Astrocyte (in vitro differentiated cells and primary cell): ENCODE results near the gene ZNF136. TPM values are rescaled to one million over a fixed set of nuclear protein-coding genes. Genes with fewer than 3 reads are reported as not detected.

Experiments
- DNase-seq: peaks from one replicate; pipeline ENCODE4 v3.0.0-alpha.2; 2010; ENCODE audit warnings: low read depth
- FAIRE-seq: peaks from 2 replicates; lab custom pipeline; 2011; peaks lifted over from hg19 to GRCh38; lab: Jason Lieb, UNC
- H2AFZ ChIP-seq: 2 replicates; pipeline ENCODE4 v1.6.0; 2012; ENCODE audit warnings: low read depth, low read length, inconsistent platforms
- H3K27ac ChIP-seq: 2 replicates; pipeline ENCODE4 v1.5.1; 2011; ENCODE audit warnings: low read depth, low read length, inconsistent platforms
- H3K27me3 ChIP-seq: 2 replicates; pipeline ENCODE4 v1.6.0; 2011; ENCODE audit warnings: low read length, inconsistent platforms; ENCODE audit not compliant: insufficient read depth
- H3K36me3 ChIP-seq: 2 replicates; pipeline ENCODE4 v1.5.1; 2011; ENCODE audit warnings: low read length, inconsistent platforms; ENCODE audit not compliant: insufficient read depth
- H3K4me1 ChIP-seq: 2 replicates; pipeline ENCODE4 v1.5.1; 2011; ENCODE audit warnings: low read length, inconsistent platforms; ENCODE audit not compliant: insufficient read depth
- H3K4me2 ChIP-seq: 2 replicates; pipeline ENCODE4 v1.6.0; 2012; ENCODE audit warnings: low read length, inconsistent platforms
- H3K4me3 ChIP-seq: 2 replicates; pipeline ENCODE4 v1.5.1; 2011; ENCODE audit warnings: low read depth, mild to moderate bottlenecking, low read length, inconsistent platforms; ENCODE audit not compliant: insufficient read depth
- H3K79me2 ChIP-seq: 2 replicates; pipeline ENCODE4 v1.6.0; 2012; ENCODE audit warnings: mild to moderate bottlenecking, low read length, inconsistent platforms; ENCODE audit not compliant: insufficient read depth
- H3K9ac ChIP-seq: 2 replicates; pipeline ENCODE4 v1.6.0; 2012; ENCODE audit warnings: mild to moderate bottlenecking, low read length, inconsistent platforms
- H3K9me3 ChIP-seq: 2 replicates; pipeline ENCODE4 v1.5.1; 2012; ENCODE audit warnings: low read depth, mild to moderate bottlenecking, low read length, inconsistent platforms; ENCODE audit not compliant: insufficient read depth
- H4K20me1 ChIP-seq: 2 replicates; pipeline ENCODE4 v1.6.0; 2012; ENCODE audit warnings: low read length, inconsistent platforms; ENCODE audit not compliant: insufficient read depth
- H3K27ac Mint-ChIP-seq: one replicate; pipeline ENCODE4 v1.8.0; 2021; ENCODE audit warnings: mild to moderate bottlenecking, mixed read lengths; ENCODE audit not compliant: unreplicated experiment
- H3K27me3 Mint-ChIP-seq: one replicate; pipeline ENCODE4 v1.8.0; 2021; ENCODE audit warnings: low read depth, mixed read lengths; ENCODE audit not compliant: unreplicated experiment
- H3K36me3 Mint-ChIP-seq: one replicate; pipeline ENCODE4 v1.8.0; 2021; ENCODE audit warnings: low read depth, mixed read lengths; ENCODE audit not compliant: unreplicated experiment
- H3K4me1 Mint-ChIP-seq: one replicate; pipeline ENCODE4 v1.8.0; 2021; ENCODE audit warnings: low read depth, mixed read lengths; ENCODE audit not compliant: unreplicated experiment
- H3K4me3 Mint-ChIP-seq: one replicate; pipeline ENCODE4 v1.8.0; 2021; ENCODE audit warnings: mild to moderate bottlenecking, moderate library complexity, mixed read lengths; ENCODE audit not compliant: unreplicated experiment
- H3K9me3 Mint-ChIP-seq: one replicate; pipeline ENCODE4 v1.8.0; 2021; ENCODE audit warnings: mild to moderate bottlenecking, mixed read lengths; ENCODE audit not compliant: unreplicated experiment
- CTCF ChIP-seq: IDR thresholded peaks from 2 replicates; pipeline ENCODE4 v1.5.1; 2011; ENCODE audit warnings: low read depth, mild to moderate bottlenecking, inconsistent platforms, low read length, moderate library complexity; ENCODE audit not compliant: insufficient read depth
- EZH2 ChIP-seq: IDR thresholded peaks from 2 replicates; pipeline ENCODE4 v1.6.1; 2012; ENCODE audit warnings: mild to moderate bottlenecking, low read length, inconsistent platforms; ENCODE audit not compliant: insufficient read depth
- total RNA-seq: library from RNA; stranded (reverse); gene quantifications from 2 replicates; pipeline ENCODE4 v1.2.1, GENCODE V29; 2021

Gene ZNF136
- total RNA-seq, 1 donor from 2014 or later: 11.1 TPM

DNA sequence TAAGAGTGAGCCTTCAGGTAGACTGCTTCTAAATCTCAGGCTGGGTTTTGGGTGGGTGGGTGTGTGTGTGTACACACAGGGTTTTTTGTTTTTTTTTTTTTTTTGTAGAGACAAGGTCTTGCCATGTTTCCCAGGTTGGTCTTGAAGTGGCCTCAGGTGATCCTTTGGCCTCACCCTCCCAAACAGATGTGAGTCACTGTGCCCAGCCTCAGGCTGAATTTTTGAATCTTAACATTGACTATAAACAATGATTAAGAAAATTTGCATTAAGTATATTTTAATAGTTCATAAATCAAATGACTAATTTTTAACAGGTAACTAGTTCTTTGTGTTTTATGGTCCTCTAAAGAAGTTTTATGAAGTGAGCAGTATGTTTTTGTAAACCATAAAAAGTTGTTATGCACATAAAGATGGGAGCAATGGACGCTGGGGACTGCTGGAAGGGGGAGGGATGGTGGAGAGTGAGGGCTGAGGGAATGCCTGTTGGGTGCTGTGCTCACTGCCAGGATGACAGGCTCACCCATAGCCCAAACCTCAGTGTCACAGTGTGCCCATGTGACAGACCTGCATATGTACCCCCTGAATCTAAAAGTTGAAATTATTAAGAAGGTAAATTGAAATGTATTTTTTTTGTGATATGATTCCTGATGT, 60.2 kb downstream of the ZNF136 start:
- Mint-ChIP-seq H3K4me3 (no peak overlapping the region), H3K27ac (no peak overlapping the region), H3K27me3 (no peaks in the 10 kb centered on the region), H3K36me3 (peaks cover 29% of the 10 kb centered on the region), H3K9me3 (peaks cover 44% of the 10 kb centered on the region), H3K4me1 (no peaks in the 10 kb centered on the region)
- TF ChIP-seq CTCF: no peak
- TF ChIP-seq EZH2: no peak
- no peaks in the 10 kb centered on the region for H4K20me1 ChIP-seq
- peaks cover 17% of the 10 kb centered on the region for H3K9me3 ChIP-seq
- H3K4me2 ChIP-seq: no peak overlapping the region
- no peak for FAIRE-seq
- no peaks in the 10 kb centered on the region for H3K79me2 ChIP-seq
- H2AFZ ChIP-seq: no peak overlapping the region
- H3K27ac ChIP-seq: no peak overlapping the region
- H3K27me3 ChIP-seq: no peaks in the 10 kb centered on the region
- no peak overlapping the region for H3K4me3 ChIP-seq
- no peaks in the 10 kb centered on the region for H3K4me1 ChIP-seq
- no peak for DNase-seq
- H3K9ac ChIP-seq: no peak overlapping the region
- no peaks in the 10 kb centered on the region for H3K36me3 ChIP-seq

- H2AFZ ChIP-seq: no peak overlapping the region
- H3K27ac Mint-ChIP-seq: no peak overlapping the region
- no peaks in the 10 kb centered on the region for H3K27me3 Mint-ChIP-seq
- H3K79me2 ChIP-seq: no peaks in the 10 kb centered on the region
- H3K27me3 ChIP-seq: no peaks in the 10 kb centered on the region
- no peaks in the 10 kb centered on the region for H3K4me1 Mint-ChIP-seq
- H3K9me3 Mint-ChIP-seq: peaks cover 44% of the 10 kb centered on the region
- no peak overlapping the region for H3K27ac ChIP-seq
- H3K36me3 Mint-ChIP-seq: peaks cover 29% of the 10 kb centered on the region
- H3K4me3 Mint-ChIP-seq: peak overlapping the region; percentile 5
- H3K9me3 ChIP-seq: peaks cover 12% of the 10 kb centered on the region
- H4K20me1 ChIP-seq: no peaks in the 10 kb centered on the region
- DNase-seq (no peak), FAIRE-seq (no peak)
- H3K4me2 ChIP-seq: no peak overlapping the region
- no peaks in the 10 kb centered on the region for H3K4me1 ChIP-seq
- H3K4me3 ChIP-seq: no peak overlapping the region
- no peaks in the 10 kb centered on the region for H3K36me3 ChIP-seq
- TF ChIP-seq EZH2: no peak
- TF ChIP-seq CTCF: no peak
- H3K9ac ChIP-seq: no peak overlapping the region
Observed at GRCh38 chr19:12224676-12225075, 61.8 kb downstream of the ZNF136 start.

DNA sequence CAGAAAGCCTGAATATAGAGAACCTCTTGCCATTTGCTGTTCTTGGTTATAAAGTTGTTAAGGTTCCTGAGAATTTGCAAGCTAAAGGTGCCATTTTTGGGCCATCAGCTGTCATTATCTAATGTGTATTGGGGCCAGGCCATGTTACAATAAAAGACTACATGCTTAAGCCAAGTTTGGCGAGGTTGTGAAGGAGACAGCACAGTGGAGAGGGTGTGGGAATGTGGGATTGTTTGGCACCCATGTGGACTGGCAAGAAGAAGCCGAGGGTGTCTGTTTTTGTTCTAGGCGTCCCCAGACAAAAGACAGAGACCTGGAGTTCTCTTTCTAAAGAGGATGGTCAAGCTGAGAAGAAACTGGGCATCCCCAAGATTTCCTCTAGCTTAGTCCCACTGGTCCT, 67.1 kb downstream of the ZNF136 start:
- Mint-ChIP-seq H3K36me3 (peaks cover 51% of the 10 kb centered on the region), H3K27ac (no peak overlapping the region), H3K4me3 (no peak overlapping the region), H3K4me1 (peaks cover 3% of the 10 kb centered on the region), H3K27me3 (no peaks in the 10 kb centered on the region), H3K9me3 (peaks cover 54% of the 10 kb centered on the region)
- H3K27me3 ChIP-seq: no peaks in the 10 kb centered on the region
- H4K20me1 ChIP-seq: no peaks in the 10 kb centered on the region
- no peak overlapping the region for H3K27ac ChIP-seq
- no peak for TF ChIP-seq CTCF
- no peak for TF ChIP-seq EZH2
- H3K9me3 ChIP-seq: peaks cover 13% of the 10 kb centered on the region
- no peak for DNase-seq
- no peak for FAIRE-seq
- H3K4me2 ChIP-seq: no peak overlapping the region
- no peak overlapping the region for H3K9ac ChIP-seq
- H3K4me1 ChIP-seq: no peaks in the 10 kb centered on the region
- no peaks in the 10 kb centered on the region for H3K79me2 ChIP-seq
- no peak overlapping the region for H2AFZ ChIP-seq
- no peaks in the 10 kb centered on the region for H3K36me3 ChIP-seq
- H3K4me3 ChIP-seq: no peak overlapping the region
